ENCODE data around the gene DCAF7.

The DCAF7 gene

DNA sequence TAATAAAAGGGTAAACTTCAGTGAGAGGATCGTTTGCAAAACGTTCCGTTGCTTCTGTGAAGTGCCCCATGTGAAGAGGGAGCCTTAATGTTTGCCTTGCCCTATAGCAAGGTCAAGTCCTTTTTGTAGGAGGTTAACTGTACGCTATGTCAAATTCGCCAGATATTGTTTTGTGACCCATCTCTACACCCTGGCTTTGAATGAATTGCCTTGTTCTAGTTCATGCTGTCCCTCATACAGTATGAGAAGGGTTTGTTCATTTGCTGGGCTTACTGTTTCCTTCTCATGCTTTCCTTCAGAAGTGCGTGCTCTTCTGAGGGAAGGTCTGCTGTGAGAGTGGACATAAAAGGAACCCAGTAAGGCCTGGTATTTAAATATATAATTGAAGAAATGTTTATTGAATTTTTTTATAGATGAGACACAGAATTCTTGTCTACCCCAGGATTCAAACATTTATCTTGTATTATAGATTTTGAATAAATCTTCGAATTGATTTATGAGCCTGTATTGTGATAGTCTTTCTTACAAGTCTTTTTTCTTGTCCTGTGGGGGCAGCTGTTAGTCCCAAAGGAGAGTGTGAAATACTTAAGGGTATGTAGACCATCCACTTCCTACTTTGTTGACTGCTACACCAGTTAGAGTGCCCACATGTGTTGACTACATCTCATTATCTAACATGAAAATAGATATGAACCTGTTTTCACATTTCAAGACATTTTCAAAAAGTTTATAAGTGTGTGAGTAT is 73.7 kb downstream of the DCAF7 start:
- H3K27ac ChIP-seq: no peak overlapping the region
- DNase-seq (ENCODE audit: low read depth, low spot score): no peak

DNA sequence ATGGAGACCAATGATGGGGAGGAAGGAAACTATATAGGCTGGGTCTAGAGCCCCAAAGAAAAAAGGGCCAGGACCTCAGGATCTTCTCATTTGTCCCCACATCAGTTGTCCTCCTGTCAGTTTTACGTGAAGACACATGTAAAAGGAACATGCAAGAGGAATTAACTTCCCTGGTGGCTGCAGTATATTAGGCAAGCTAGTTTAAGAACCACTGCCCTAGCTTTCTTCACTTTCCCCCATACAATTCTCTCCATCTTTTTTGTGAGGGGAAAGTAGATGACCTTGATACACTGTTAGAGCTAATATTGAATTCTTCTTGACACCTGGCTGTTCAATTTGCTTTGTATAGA is 74.2 kb downstream of the DCAF7 start:
- H3K27ac ChIP-seq: no peak overlapping the region
- DNase-seq (ENCODE audit: low read depth, low spot score): no peak

DNA sequence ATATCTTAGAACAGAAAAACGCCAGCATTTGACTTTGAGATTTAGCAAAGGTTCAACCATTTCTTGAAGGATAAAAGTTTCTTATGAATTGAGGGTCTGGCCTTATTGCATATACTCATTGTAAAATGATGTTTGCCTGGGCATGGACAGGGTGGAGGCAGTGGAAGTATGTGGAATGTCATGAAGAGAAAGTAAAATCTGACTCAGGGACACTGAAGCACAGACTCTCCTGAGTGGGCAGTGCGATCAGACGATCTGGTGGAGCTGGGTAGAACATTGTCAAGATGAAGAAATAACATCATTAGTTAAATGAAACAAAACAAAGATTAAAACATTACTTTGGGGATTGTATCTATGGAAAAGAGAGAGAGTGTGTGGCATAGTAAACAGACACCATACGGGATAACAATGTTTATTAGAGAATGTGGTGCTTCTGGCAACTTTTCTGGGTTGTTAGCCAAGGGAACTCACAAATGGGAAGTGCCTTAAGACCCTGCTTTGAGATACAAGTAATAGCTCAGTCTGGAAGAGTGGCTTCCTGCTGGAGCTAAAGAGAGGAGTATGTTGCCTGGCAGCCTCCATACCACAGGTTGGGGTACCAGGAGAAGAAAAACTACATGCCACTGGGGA is 76.4 kb downstream of the DCAF7 start:
- no peak for DNase-seq (ENCODE audit: low read depth, low spot score)
- no peak overlapping the region for H3K27ac ChIP-seq

GRCh38 chr17:63629627-63630026 is 79.3 kb downstream of the DCAF7 start:
- DNase-seq (ENCODE audit: low read depth, low spot score): no peak
- no peak overlapping the region for H3K27ac ChIP-seq

DNA sequence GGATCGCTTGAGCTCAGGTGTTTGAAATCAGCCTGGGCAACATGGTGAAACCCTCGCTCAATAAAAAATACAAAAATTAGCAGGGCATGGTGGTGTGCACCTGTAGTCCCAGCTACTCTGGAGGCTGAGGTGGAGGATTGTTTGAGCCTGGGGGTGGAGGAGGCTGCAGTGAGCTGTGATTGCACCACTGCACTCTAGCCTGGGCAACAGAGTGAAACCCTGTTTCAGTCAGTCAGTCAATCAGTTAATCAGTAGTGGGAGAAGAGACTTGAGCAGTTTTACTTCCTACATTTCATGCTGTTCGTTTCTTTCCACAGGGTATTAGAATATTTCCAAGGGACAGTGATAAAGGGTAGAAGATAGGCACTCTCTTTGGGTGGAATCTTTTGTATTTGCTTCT is 80.8 kb downstream of the DCAF7 start:
- H3K27ac ChIP-seq: no peak overlapping the region
- DNase-seq (ENCODE audit: low read depth, low spot score): no peak

DNA sequence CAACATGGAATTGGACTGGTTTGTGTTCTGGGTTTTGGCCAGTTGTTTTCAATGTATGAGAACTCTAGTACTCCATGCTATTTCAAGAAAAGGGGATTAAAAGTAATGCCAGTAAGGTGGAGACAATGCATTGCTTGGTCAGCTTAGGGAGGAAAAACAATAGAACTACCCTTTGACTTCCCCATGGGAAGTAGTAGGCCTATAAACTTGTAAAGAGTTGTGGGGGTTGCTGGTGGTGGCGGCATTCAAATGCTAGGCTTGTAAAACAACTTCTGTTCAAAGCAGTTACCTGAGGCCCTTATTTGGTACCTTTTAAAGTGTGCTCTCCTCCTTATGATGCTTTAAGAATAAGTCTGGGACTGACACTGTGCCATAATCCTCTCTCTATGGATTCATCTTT is 81.3 kb downstream of the DCAF7 start:
- H3K27ac ChIP-seq: no peak overlapping the region
- no peak for DNase-seq (ENCODE audit: low read depth, low spot score)

DNA sequence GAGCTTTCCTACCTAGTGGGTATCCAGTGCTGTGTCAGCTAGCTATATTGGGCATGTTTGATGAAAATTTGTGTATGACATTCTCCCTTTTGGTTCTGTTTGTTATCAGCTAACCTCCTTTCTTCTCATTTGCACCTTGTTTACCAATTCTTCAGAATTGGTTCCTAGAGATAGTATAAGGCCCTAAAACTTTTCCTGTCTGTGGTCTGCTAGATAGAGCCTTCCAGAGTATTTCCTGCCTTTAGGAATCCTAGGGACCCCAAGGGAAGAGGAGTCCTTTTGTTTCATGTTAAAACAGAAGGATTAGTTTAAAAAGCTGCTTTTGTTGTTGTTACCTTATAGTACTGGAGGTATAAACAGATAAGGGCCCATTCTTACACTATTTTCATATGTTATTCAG is 83.5 kb downstream of the DCAF7 start:
- H3K27ac ChIP-seq: no peak overlapping the region
- no peak for DNase-seq (ENCODE audit: low read depth, low spot score)

DNA sequence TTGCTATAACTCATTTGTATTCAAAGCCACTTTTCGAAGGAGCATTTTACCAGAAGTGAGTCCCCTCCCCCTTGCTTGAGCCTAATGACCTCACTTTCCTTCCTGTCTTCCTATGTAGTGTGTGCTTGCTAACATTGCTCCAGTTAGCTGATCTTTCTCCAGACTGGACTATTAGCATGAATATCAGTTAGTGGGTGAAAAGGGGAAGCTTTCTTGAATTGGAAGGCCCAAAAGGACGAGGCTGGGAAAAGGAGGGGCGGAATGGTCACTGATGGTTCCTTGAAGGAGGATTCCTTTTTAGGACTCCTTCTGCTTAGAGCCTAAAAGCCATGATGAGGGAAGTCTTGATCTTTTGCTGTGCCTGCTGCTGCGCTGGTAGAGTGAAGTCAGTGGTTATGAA is 83.9 kb downstream of the DCAF7 start:
- no peak overlapping the region for H3K27ac ChIP-seq
- no peak for DNase-seq (ENCODE audit: low read depth, low spot score)

DNA sequence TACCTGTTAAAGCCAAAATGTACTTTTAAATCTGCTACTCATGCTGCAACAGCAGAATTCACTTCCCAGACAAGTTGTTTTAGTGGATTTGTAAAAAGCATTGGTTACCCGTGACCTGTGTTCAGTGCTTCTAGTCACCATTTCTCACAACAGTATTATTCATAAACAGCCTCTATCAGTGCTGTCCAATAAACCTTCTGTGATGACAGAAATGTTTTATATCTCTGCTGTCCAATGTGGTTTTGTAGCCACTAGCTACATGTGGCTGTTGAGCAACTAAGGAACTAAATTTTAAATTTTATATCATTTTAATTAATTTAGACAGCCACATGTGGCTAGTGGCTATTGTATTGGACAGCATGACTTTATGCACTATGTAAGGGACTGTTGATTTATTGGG is 84.5 kb downstream of the DCAF7 start:
- no peak overlapping the region for H3K27ac ChIP-seq

GRCh38 chr17:63635290-63635689 is 85.0 kb downstream of the DCAF7 start:
- H3K27ac ChIP-seq: no peak overlapping the region
- no peak for DNase-seq (ENCODE audit: low read depth, low spot score)

More for the DNA sequence above, 84.5 kb downstream of the DCAF7 start:
- DNase-seq (ENCODE audit: low read depth, low spot score): no peak

- DNase-seq (ENCODE audit: low read depth, low spot score): no peak
- H3K27ac ChIP-seq: no peak overlapping the region
Observed at GRCh38 chr17:63635787-63636186, 85.5 kb downstream of the DCAF7 start.

DNA sequence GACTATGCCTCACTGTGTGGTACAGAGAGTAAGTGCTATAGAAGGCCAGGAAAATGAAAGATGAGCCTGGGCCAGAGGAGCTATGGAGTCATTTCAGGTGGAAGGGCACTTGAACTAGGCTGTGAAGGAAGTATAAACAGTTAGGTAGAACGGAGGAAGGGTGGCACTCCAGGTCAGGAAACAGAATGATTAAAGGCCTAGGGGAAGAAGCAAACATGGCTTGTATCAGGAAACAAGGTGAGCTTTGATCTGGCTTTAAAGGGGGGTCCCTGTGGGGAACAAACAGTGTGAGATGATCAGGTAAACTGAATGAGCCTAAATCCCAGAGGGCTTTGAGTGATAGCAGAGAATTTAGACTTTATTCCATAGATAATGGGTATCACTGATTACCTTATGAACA is 88.8 kb downstream of the DCAF7 start:
- no peak for DNase-seq (ENCODE audit: low read depth, low spot score)
- H3K27ac ChIP-seq: no peak overlapping the region

GRCh38 chr17:63640038-63640437 is 89.8 kb downstream of the DCAF7 start:
- no peak for DNase-seq (ENCODE audit: low read depth, low spot score)
- no peak overlapping the region for H3K27ac ChIP-seq

- H3K27ac ChIP-seq: no peak overlapping the region
- DNase-seq (ENCODE audit: low read depth, low spot score): no peak
Observed at GRCh38 chr17:63641692-63642448, 91.6 kb downstream of the DCAF7 start.
